Ecto neural progenitor cell (in vitro differentiated cells): ENCODE results near the gene CD74.

Source experiments
- DNase-seq: peaks from one replicate; pipeline ENCODE4 v3.0.0-alpha.2; 2018; ENCODE audit warnings: low spot score

CD74 gene

DNA sequence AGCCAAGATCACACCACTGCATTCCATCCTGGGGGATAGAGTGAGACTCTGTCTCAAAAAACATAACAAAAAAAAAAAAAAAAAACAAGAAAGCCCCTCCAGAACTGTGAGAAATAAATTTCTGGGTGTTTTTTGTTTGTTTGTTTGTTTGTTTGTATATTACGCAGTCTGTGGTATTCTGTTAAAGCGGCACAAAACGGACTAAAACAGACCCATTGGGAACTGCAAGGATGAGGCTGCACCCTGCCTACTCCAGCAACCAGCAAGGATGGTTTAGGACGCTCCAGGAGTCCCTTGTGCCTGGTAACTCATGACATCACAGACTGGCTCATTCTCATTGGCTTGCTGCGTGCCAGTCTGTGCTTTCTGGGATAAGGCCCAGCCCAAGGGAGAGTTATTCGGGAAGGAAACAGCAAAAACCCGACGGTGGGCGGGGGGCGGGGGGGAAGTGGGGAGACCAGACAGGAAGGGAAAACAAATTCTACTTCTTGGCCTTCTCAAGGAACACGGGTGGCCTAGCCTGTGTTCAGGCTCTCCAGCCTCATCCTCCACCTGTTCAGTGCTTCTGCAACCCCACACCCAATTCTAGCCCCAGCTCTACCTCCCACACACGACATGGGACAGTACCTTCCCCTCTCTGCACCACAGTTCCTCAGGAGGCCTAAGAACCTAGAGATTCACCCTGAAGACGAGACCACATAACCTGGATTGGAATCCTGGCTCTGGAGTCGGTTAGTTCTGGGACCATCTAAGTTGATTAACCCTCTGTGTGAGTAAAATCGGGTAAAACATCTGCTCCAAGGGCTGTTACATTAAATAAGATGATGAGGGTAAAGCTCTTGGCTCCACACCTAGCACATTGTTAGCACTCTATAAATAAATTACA, 2.8 kb downstream of the CD74 start:
- peak; percentile 84 for DNase-seq

- DNase-seq, result no peak
Measured at GRCh38 chr5:150408231-150408943, 4.3 kb downstream of the CD74 start.

GRCh38 chr5:150407096-150407720, 5.5 kb downstream of the CD74 start:
- no peak for DNase-seq

- DNase-seq, result no peak
Measured at GRCh38 chr5:150406723-150407095, 6.0 kb downstream of the CD74 start.

DNA sequence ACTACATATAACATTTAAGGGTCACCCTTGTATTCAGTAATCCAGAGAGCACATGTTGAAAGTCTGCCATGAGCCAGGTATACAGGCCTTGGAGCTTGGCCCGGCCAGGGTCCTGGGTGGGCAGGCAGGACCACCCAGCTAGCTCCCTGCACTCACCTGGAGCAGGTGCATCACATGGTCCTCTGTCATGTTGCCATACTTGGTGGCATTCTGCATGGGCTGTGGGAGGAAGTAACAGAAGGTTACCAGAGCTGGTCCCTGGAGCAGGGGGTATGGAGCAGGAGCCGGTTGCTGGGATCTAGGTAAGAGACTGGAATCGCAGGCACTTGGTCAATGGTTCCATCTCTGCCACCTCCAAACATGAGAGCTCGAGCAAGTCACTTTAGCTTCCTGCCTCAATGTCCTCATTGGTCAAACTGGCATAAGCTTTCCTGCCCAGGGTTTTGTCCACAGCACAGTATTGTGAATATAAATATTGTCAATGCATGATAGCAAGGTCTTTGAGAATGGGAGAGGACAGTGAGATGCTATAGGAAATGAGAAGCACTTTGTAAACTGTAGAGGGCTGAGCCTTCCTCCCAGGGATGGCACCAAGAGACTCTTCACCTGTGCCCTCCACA, 6.5 kb downstream of the CD74 start:
- DNase-seq, result no peak

DNA sequence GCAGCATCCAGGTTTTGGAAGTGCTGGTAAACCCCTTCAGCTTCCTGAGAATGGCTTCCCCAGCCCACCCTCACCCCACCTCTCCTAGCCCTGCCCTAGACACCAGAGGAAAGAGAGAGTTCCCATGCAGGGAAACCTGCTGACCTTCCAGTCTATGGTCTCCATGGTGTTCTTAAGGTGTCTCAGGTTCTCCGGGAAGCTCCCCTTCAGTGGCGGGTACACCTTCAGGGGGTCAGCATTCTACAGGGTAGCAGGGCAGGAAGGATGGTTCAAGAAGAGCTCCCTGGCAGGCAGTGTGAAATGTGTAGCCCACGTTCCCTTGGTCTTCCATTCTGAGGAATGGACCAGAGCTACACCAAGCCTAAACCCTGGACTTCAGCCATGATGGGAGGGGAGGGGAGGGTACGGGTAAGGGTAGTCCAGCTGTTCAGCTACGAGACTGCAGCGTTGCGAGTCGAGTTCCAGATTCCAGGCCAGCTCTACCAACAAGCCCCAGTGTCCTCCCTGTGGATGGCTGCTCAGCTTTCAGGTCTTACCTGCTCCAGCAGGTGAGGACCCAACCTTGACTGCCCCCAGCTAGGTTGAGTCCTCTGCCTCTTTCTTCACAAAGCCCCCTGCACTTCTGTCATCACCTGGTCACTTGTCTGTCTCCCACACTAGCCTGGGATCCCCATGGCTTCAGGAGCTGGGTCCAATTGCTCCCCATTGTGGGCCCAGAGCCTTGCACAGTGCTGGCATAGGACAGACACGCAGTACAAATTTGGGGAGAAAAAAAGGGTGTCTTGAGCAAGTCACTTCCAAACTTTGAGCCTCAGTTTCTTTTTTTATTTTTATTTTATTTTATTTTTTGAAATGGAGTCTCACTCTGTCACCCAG, 7.5 kb downstream of the CD74 start:
- no peak for DNase-seq

DNA sequence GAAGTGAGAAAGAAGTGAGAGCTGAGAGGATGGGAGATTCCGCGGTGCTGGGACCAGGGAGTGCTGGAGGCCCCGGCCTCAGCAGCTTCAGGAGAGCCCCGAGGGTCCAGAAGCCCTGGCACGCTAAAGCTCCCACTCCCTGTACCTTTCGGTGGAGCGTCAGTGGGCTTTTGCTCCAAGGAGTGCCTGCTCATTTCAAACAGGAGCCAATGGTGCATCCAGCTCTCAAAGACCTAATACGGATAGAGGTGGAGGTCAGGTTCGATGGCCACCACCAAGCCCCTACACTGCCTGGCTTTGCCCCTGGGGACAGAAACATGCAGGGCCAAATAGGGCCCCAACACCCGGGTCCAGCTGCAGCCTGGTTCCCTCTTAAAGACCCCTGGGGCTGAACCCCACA, 8.2 kb downstream of the CD74 start:
- no peak for DNase-seq

DNA sequence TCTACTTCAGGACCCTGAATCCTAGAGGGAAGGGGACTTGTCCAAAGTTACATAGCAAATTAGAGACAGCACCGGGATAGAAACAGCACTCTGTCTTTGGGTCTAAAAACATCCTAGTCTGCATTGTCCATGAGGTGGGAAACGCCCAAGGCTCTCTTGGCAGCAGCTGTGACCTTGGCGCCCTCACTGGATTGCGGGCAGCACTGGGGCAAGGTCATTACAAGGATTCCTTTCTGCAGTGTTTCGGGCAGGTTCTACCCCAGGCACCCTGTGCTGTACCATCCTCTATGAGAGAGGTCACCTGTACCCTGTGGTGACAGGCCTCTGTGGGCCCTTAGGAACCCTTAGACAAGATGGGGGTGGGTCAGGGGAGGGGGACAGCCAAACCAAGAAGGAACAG, 8.6 kb downstream of the CD74 start:
- no peak for DNase-seq

DNA sequence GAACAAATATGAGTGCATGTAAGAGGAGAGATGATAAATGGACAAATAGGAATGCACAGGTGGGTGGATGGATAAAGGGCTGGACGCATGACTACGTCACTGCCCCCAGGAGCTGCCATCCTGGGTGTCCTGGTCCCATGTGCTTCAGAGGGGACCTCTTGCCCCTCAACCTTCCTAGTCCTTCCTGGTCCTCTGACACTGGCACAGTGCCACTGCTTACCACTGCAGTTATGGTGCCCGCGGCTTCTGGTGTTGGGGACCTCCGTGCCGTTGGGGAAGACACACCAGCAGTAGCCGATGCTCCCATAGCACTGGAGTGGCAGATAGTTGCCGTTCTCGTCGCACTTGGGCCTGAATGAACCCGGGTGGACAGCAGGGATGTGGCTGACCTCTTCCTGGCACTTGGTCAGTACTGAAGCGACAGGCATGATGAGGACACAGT, 9.8 kb downstream of the CD74 start:
- DNase-seq, result no peak

DNA sequence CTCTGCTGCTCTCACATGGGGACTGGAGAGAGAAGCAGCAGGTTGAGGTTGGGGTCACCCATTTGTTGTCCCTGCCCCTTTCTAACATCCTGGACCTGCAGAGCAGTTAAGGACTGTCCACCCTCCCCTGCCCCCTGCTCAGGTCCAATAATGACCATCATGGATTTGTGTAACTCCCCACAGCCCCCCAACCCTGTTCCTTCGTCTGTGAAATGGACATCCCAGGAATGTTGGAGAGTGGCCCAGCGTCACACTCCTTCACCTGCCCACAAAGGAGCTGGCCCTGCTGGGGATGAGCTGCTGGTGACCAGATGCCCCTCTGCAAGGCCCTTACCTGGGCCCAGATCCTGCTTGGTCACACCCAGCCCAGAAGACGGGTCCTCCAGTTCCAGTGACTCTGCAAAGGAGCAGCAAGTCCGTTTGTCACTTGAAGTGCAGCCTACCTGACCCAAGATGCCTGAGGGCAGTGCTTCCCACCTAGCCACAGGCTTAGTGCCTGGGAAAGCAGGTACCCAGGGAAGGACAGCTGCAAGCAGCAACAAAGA, 10.4 kb downstream of the CD74 start:
- no peak for DNase-seq

- DNase-seq, result no peak
Measured at GRCh38 chr5:150401376-150402228, 11.1 kb downstream of the CD74 start.

DNA sequence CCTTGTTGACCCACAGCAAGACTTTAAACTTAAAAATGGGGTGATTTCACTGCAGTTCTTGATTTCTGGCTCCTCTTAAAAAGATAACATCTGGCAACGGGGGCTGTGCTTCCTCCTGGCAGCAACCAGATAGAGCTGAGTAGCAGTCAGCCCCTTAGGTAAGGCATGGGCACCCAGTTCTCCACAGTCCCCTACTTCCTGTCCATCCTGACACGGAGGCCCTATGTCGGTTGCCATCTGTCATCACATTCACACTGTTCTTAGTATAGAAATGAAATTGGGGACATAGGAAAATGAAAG, 11.7 kb downstream of the CD74 start:
- DNase-seq, result no peak

DNA sequence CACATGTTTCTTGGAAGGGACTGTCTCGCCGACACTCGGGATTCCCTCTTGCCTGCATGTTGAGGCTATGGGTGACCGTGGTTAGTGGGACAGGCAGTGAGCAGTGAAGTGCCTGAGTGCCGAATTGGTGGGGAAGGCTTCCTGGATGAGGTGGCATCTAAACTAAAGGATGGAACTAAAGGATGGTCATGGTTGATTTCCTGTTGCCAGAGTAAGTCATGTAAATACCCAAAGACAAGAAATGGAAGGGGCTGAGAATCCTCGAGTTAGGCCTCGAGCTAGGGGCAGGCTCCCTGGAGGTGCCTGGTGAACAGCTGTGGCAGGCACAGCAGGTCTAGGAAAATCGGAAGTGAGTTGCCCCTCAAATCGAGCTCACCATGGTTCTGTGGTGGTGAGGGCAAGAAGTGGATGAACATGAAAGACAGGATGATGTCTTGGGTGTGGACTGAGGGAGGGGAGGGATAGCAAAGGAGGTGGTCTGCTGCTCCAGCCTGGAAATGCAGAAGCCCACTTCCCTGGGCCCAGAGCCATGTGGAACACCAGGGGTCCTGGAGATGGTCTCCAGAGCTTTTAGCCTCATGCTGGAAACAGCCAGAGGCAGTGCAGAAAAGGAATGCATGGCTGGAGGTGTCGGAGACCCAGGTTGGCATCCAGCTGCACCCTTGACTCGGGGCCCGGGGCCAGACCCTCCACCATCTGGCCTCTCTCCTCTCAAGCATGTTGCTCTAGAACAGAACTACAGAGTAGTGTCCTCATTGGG, 12.2 kb downstream of the CD74 start:
- no peak for DNase-seq

- DNase-seq, result no peak
Measured at GRCh38 chr5:150399524-150400211, 13.0 kb downstream of the CD74 start.

DNA sequence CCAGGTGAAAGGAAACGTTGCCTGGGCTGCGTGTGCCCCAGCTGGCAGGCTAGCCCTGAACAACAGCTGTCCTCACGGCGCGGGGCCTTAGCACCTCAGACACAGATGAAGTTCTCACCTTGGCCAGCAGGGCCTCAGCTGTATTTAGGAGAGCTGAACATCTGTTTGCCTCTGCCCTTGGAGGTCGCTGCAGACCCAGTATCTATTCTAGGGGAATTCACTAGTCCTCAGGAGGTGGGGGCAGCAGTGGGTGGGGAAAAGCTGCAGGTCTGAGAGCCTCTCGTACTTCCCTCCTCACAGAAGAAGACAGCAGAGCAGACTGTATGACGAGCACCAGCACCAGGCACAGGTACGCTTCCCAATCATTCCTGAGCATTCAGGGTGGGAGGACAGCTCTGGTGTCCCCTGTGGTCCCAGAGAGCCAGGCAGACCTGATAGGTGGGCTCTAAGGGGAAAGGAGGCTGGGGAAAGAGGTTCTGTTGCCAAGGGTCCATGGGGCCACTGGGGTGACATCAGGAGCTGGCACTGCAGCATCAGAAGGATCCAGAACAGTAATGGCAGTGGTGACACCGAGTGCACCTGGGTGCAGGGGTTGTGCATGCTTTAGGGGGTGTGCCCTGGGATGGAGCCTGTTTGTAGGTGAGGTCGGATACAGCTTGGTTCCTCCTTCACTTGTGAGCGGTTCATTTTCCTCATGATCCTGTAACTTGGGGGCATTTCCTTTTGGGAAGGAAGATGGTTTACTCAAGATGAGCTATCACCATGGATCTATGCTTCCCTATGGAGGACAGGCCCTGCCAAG, 13.8 kb downstream of the CD74 start:
- no peak for DNase-seq

DNA sequence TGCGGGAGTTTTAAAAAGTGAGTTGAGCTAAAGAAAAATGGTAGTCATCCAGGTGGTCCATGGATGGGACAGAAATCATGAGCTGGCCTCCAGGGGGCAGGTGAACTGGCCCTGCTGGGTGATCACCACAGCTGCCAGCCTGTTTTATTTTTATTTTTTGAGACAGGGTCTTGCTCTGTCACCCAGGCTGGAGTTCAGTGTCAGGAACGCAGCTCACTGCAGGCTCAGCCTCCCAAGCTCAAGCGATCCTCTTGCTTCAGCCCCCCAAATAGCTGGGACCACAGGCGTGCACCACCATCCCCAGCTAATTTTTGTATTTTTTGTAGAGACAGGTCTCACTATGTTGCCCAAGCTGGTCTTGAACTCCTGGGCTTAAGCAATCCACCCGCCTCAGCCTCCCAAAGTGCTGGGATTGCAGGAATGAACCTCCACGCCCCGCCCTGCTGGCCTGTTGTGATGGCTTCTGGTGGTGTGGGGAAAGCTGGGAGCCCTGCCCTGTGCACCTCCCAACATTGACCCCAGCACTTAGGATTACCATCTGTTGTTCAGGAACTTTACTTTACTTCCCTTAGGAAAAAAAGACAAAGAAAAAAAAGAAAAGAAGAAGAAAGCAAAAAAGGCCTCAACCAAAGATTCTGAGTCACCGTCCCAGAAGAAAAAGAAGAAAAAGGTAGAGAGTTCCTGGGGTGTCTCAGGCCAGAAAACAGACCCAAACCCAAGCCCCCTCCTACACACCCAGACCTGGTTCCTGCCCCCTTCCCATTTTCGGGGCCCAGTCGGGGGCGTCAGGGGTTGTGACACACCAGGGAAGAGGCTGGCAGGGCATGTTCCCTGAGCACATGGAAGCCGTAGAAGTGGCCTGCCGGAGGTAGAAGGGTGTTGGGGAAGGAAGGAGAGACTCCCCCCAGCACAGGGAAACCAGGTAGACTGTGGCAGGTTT, 14.7 kb downstream of the CD74 start:
- no peak for DNase-seq

DNA sequence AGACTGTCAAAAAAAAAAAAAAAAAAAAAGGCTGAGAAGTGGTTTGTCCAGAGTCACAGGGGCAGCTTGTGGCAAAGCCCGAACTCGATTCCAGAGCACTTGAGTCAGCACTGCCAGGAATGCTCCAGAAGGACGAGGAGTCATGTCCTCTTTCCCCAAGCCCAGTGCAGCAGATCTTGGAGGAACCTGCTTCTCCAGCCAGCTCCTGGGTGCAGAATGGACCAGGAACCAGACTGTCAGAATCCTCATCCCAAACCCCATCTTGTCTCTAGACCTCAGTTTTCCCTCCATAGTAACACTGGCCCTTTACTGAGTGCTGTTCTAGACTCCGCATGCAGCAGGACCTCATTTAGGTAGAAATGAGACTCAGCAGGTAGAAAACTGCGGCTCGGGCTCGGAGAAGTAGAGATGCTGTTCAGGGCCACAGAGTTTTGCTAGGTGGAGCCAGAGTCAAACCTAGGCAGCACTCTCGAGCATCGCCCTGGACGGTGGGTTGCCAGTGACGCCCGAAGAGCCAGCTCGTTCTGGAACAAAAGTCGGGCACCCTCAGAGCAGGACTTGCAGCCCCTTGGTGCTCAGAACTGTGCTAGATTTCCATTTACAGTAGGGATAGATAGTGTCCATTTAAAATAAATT, 15.4 kb downstream of the CD74 start:
- no peak for DNase-seq
